NCI-H524 (cell line): ENCODE measurements around the gene CENPS.
"Not testable (repeated sequence)": the region's sequence is repeated elsewhere in the genome, so short reads cannot be mapped to it uniquely, and the experiment has no call there.

ENCODE experiments used
- DNase-seq, 2 experiments: peaks; one replicate each; lab custom pipeline; 2025; lab: John Stamatoyannopoulos, UW

The CENPS gene

GRCh38 chr1:10451287-10451686 is 21.1 kb downstream of the CENPS start:
- peak in 1 of 2 experiments; percentile 9 for DNase-seq

DNA sequence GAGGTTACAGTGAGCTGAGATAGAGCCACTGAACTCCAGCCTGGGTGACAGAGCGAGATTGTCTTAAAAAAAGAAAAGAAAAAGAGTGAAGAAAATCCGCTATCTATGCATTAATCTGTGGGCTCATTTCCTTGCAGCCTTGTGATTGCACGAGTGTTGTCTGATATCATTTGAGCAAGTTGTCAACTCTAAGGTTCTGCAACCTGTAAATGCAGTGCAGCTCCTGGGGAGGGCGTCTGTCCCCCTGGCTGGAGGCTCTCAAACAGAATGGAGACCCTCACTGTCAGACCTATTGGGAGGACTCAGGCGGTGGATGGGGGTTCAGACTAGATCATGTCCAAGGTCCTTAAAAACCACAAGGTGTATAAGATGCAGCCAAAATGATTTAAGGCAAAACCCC is 25.8 kb downstream of the CENPS start:
- no peak for DNase-seq

DNA sequence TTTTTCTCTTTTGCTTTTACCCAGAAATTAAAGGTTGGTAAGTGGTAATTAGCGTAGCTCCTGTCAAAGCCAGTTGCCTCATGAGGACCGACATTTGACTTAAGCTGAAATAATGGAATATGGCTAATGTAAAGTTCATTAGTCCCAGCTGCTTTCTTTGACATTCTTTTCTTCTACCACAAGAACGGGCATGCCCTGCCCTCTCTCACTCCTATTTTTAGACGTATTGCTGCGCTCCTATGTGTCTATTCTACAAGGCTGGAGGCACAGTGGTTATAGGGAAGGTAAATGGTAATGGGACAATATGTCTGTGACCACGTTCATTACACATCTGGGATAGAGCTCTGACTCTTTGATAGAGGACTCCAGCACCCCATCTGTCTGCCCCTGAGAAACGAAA is 26.4 kb downstream of the CENPS start:
- no peak for DNase-seq

- not testable (repeated sequence) for DNase-seq
These were observed 27.2 kb downstream of the CENPS start for GRCh38 chr1:10457462-10457861.

DNA sequence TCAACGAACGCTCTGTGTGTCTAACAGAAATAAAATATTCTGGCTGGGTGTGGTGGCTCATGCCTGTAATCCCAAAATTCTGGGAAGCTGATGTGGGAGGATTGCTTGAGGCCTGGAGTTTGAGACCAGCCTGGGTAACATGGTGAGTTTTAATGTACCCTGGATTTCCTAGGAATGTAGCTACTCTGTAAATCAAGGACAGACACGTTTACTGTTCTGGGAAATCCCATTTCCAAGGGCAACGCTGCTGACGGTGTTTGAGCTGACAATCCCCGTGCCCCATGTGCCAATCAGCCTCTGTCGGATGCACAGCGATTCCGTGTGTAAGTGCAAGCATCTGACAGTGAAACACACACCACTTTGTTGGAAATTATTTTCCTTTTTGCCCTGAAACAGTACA is 27.6 kb downstream of the CENPS start:
- DNase-seq, result no peak

- no peak for DNase-seq
These were observed 29.0 kb downstream of the CENPS start for GRCh38 chr1:10459184-10459583.

- DNase-seq, result no peak
These were observed 36.8 kb downstream of the CENPS start for GRCh38 chr1:10467078-10467477.

DNA sequence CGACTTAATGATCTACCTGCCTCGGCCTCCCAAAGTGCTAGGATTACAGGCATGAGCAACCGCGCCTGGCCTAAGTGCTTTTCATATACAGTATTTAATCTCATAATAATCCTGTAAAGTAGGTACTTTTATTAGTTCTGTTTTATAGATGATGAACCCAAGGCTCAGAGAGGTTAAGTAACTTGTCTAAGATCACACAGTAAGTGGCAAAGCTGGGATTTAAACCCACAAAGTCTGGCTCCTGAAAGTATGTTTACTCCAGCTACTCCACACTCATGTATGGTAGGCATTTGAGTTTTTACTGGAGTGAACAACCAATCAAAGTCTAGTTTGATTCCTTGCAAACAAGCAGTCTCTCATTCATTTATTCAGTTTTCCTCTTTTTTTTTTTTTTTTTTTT is 39.8 kb downstream of the CENPS start:
- DNase-seq, result no peak

DNA sequence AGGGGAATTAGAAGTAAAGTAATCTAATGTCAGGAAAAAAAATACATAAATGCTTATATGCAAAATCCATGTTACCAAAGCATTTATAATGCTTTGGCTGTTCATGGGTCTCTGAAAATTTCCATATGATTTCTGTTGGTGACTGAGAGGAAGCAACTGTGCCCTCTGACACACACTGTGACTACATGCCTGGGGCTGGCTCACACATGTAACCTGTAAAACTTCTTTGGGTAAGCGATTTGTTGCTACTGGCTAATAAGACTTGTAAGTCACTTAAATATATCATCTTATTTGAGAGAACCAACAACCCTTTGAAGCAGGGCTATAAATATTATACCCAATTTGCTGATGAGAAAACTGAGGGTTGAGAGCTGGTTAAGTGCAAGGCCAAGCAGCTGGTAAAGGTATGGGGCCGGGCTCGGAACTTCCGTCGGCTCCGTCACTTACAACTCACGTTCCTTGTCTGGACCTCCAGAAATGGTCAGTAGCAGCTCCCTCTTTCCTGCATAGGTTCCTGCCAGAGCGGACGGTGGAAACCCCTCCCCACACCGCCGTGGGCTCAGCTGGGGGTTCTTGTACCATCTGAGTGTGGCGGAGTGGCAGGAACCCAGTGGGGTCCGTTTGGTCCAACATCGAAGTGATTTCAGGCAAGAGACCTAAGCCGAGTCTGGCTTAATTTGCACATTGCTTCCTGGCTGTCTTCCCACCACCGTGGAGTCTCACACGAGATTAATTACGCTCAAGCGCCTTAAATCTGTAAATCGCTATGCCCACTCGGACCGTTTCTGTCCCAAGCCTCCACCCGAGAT is 41.4 kb downstream of the CENPS start:
- DNase-seq, result peak in 1 of 2 experiments; percentile 35

- DNase-seq, result peak; percentile 93 to 94
These were observed 42.2 kb downstream of the CENPS start, which contains the start of gene DFFA for GRCh38 chr1:10472220-10473144. Gene DFFA, minus strand, starts transcription at chr1:10472529. Its CDS starts 71 bp downstream, at chr1:10472458.

- DNase-seq, result no peak
These were observed 43.0 kb downstream of the CENPS start for GRCh38 chr1:10473145-10473765.

DNA sequence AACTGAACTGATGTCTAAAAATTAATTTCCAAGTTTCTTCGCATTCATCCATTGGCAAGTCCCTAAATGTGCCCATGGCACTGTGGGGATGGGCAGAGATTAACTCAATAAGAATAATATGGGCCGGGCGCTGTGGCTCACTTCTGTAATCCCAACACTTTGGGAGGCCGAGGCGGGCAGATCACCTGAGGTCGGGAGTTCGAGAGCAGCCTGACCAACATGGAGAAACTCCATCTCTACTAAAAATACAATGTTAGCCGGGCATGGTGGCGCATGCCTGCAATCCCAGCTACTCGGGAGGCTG is 44.0 kb downstream of the CENPS start:
- DNase-seq, result not testable (repeated sequence)

GRCh38 chr1:10474613-10475507 is 44.6 kb downstream of the CENPS start, which contains the start of gene PEX14:
Gene PEX14, plus strand, starts transcription at chr1:10474950. Its CDS starts 17 bp downstream, at chr1:10474967.
- DNase-seq, result peak; percentile 73 to 84

DNA sequence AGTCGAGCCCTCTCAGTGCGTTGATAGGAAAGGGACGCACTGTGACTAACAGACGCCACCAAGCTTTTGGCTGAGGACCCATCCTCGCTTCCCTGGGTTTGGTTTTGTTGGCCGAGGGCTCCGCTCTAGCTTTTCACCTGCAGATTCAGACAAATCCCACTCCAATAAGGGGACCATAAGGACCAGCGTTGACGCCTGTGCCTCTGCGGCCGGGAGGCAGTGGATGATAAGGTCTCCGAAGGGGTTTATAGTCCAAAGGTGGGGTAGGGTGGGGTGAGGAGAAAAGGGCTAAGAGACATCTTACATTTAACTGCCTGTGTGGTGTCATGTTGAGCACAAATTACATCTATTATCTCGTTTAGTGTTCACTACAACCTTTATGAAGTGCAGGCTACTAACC is 45.3 kb downstream of the CENPS start:
- DNase-seq, result no peak

DNA sequence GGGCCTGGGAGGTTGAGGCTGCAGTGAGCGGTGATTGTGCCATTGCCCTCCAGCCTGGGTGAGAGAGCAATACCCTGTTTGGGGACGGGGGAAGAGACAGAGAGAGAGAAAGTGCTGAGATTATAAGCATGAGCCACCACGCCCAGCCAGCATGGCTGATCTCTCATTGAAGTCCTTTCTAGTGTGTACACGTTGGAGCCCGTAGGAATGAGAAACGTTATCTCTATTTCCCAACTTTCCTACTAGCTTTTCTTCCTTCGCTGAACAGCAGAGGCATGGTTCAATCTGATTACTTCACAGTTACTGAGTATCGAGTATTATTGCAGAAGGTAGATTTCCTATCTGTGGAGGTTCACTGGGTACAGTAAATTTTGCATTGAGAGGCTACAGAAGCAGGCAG is 49.1 kb downstream of the CENPS start:
- DNase-seq, result no peak

GRCh38 chr1:10480614-10481013 is 50.4 kb downstream of the CENPS start:
- DNase-seq, result no peak

GRCh38 chr1:10484521-10484920 is 54.3 kb downstream of the CENPS start:
- no peak for DNase-seq

- DNase-seq, result no peak
These were observed 59.2 kb downstream of the CENPS start for GRCh38 chr1:10489291-10490055.

- DNase-seq, result no peak
These were observed 60.2 kb downstream of the CENPS start for GRCh38 chr1:10490286-10490970.
